ENCODE results near the gene RGS8. TPM values are rescaled to one million over a fixed set of nuclear protein-coding genes. Genes with fewer than 3 reads are reported as not detected.

The RGS8 gene
- total RNA-seq = not detected

- H3K36me3 Mint-ChIP-seq = no peaks in the 10 kb centered on the region
- peaks cover 26 to 33% of the 10 kb centered on the region in 2 donors for H3K27me3 Mint-ChIP-seq
- ATAC-seq = no peak
- no peak for DNase-seq (ENCODE audit: low spot score)
- no peak within 1 kb of the TSS for H3K4me3 Mint-ChIP-seq
- H3K4me1 Mint-ChIP-seq (ENCODE audit: low read depth in 2 of 2) = peaks cover 20 to 24% of the 10 kb centered on the region in 2 donors
- H3K27ac Mint-ChIP-seq = no peak within 1 kb of the TSS
- H3K9me3 Mint-ChIP-seq = no peaks in the 10 kb centered on the region
Measured at GRCh38 chr1:182684116-182684828, at the start of gene RGS8. TSS of gene RGS8 (minus strand) at chr1:182684587. CDS start at chr1:182669649, 14,938 bp downstream.

GRCh38 chr1:182731852-182732575, 47.6 kb upstream of the RGS8 start:
- peaks cover 0 to 6% of the 10 kb centered on the region in 2 donors for H3K4me1 Mint-ChIP-seq (ENCODE audit: low read depth in 2 of 2)
- ATAC-seq = peak in 1 of 2 donors; percentile 59
- no peak for DNase-seq (ENCODE audit: low spot score)
- no peak overlapping the region for H3K4me3 Mint-ChIP-seq
- H3K27ac Mint-ChIP-seq = no peak overlapping the region
- peaks cover 22 to 33% of the 10 kb centered on the region in 2 donors for H3K27me3 Mint-ChIP-seq
- no peaks in the 10 kb centered on the region for H3K9me3 Mint-ChIP-seq
- H3K36me3 Mint-ChIP-seq = no peaks in the 10 kb centered on the region

- peaks cover 20 to 26% of the 10 kb centered on the region in 2 donors for H3K27me3 Mint-ChIP-seq
- no peaks in the 10 kb centered on the region for H3K36me3 Mint-ChIP-seq
- DNase-seq (ENCODE audit: low spot score) = no peak
- no peak overlapping the region for H3K27ac Mint-ChIP-seq
- H3K4me1 Mint-ChIP-seq (ENCODE audit: low read depth in 2 of 2) = peaks cover 0 to 6% of the 10 kb centered on the region in 2 donors
- no peak overlapping the region for H3K4me3 Mint-ChIP-seq
- H3K9me3 Mint-ChIP-seq = no peaks in the 10 kb centered on the region
- ATAC-seq = no peak
Measured at GRCh38 chr1:182726912-182727311, 42.5 kb upstream of the RGS8 start.

- no peaks in the 10 kb centered on the region for H3K36me3 Mint-ChIP-seq
- DNase-seq (ENCODE audit: low spot score) (no peak), ATAC-seq (no peak)
- no peaks in the 10 kb centered on the region for H3K9me3 Mint-ChIP-seq
- no peak overlapping the region for H3K27ac Mint-ChIP-seq
- H3K4me3 Mint-ChIP-seq = no peak overlapping the region
- peaks cover 0 to 12% of the 10 kb centered on the region in 2 donors for H3K4me1 Mint-ChIP-seq (ENCODE audit: low read depth in 2 of 2)
- peaks cover 10 to 20% of the 10 kb centered on the region in 2 donors for H3K27me3 Mint-ChIP-seq
Measured at GRCh38 chr1:182725259-182726255, 41.2 kb upstream of the RGS8 start.

- Mint-ChIP-seq H3K27ac (no peak overlapping the region), H3K9me3 (no peaks in the 10 kb centered on the region), H3K4me3 (no peak overlapping the region), H3K4me1 (ENCODE audit: low read depth in 2 of 2) (peaks cover 0 to 12% of the 10 kb centered on the region in 2 donors), H3K27me3 (peaks cover 11 to 24% of the 10 kb centered on the region in 2 donors), H3K36me3 (no peaks in the 10 kb centered on the region)
- no peak for DNase-seq (ENCODE audit: low spot score)
- no peak for ATAC-seq
Measured at GRCh38 chr1:182724215-182724614, 39.8 kb upstream of the RGS8 start.

GRCh38 chr1:182723200-182723599, 38.8 kb upstream of the RGS8 start:
- H3K36me3 Mint-ChIP-seq = no peaks in the 10 kb centered on the region
- no peak overlapping the region for H3K27ac Mint-ChIP-seq
- peaks cover 14 to 31% of the 10 kb centered on the region in 2 donors for H3K27me3 Mint-ChIP-seq
- no peak for ATAC-seq
- H3K4me3 Mint-ChIP-seq = no peak overlapping the region
- no peak for DNase-seq (ENCODE audit: low spot score)
- H3K9me3 Mint-ChIP-seq = no peaks in the 10 kb centered on the region
- H3K4me1 Mint-ChIP-seq (ENCODE audit: low read depth in 2 of 2) = peaks cover under 1 to 14% of the 10 kb centered on the region in 2 donors

GRCh38 chr1:182721525-182721924, 37.1 kb upstream of the RGS8 start:
- ATAC-seq (no peak), DNase-seq (ENCODE audit: low spot score) (no peak)
- H3K27ac Mint-ChIP-seq = no peak overlapping the region
- H3K9me3 Mint-ChIP-seq = no peaks in the 10 kb centered on the region
- H3K4me1 Mint-ChIP-seq (ENCODE audit: low read depth in 2 of 2) = peaks cover 18 to 25% of the 10 kb centered on the region in 2 donors
- no peaks in the 10 kb centered on the region for H3K36me3 Mint-ChIP-seq
- peaks cover 16 to 34% of the 10 kb centered on the region in 2 donors for H3K27me3 Mint-ChIP-seq
- no peak overlapping the region for H3K4me3 Mint-ChIP-seq

GRCh38 chr1:182720463-182720862, 36.1 kb upstream of the RGS8 start:
- peaks cover 16 to 34% of the 10 kb centered on the region in 2 donors for H3K27me3 Mint-ChIP-seq

GRCh38 chr1:182719553-182719952, 35.2 kb upstream of the RGS8 start:
- Mint-ChIP-seq H3K4me3 (no peak overlapping the region), H3K36me3 (no peaks in the 10 kb centered on the region), H3K4me1 (ENCODE audit: low read depth in 2 of 2) (peaks cover 19 to 25% of the 10 kb centered on the region in 2 donors), H3K27me3 (peaks cover 16 to 32% of the 10 kb centered on the region in 2 donors), H3K9me3 (no peaks in the 10 kb centered on the region), H3K27ac (peak overlapping the region in 1 of 2 donors; percentile 31)
- ATAC-seq (no peak), DNase-seq (ENCODE audit: low spot score) (no peak)

More at GRCh38 chr1:182720463-182720862, 36.1 kb upstream of the RGS8 start:
- Mint-ChIP-seq H3K4me1 (ENCODE audit: low read depth in 2 of 2) (peaks cover 19 to 25% of the 10 kb centered on the region in 2 donors), H3K9me3 (no peaks in the 10 kb centered on the region), H3K36me3 (no peaks in the 10 kb centered on the region), H3K27ac (peak overlapping the region in 1 of 2 donors; percentile 31), H3K4me3 (no peak overlapping the region)
- DNase-seq (ENCODE audit: low spot score) = no peak
- ATAC-seq = no peak

- Mint-ChIP-seq H3K4me1 (ENCODE audit: low read depth in 2 of 2) (peaks cover 27 to 31% of the 10 kb centered on the region in 2 donors), H3K27ac (peak overlapping the region in 1 of 2 donors; percentile 16), H3K9me3 (no peaks in the 10 kb centered on the region), H3K36me3 (no peaks in the 10 kb centered on the region), H3K27me3 (peaks cover 16 to 36% of the 10 kb centered on the region in 2 donors), H3K4me3 (no peak overlapping the region)
- no peak for DNase-seq (ENCODE audit: low spot score)
- ATAC-seq = no peak
Measured at GRCh38 chr1:182718311-182718710, 33.9 kb upstream of the RGS8 start.

- Mint-ChIP-seq H3K27me3 (peaks cover 16 to 32% of the 10 kb centered on the region in 2 donors), H3K4me3 (peak overlapping the region; percentile 32), H3K36me3 (no peaks in the 10 kb centered on the region), H3K9me3 (no peaks in the 10 kb centered on the region), H3K4me1 (ENCODE audit: low read depth in 2 of 2) (peaks cover 25 to 31% of the 10 kb centered on the region in 2 donors), H3K27ac (peak overlapping the region in 1 of 2 donors; percentile 16)
- ATAC-seq (no peak), DNase-seq (ENCODE audit: low spot score) (no peak)
Measured at GRCh38 chr1:182716740-182717720, 32.6 kb upstream of the RGS8 start.

- ATAC-seq (no peak), DNase-seq (ENCODE audit: low spot score) (no peak)
- Mint-ChIP-seq H3K36me3 (no peaks in the 10 kb centered on the region), H3K27ac (no peak overlapping the region), H3K4me1 (ENCODE audit: low read depth in 2 of 2) (peaks cover 16 to 31% of the 10 kb centered on the region in 2 donors), H3K27me3 (peaks cover 16 to 28% of the 10 kb centered on the region in 2 donors), H3K9me3 (no peaks in the 10 kb centered on the region), H3K4me3 (no peak overlapping the region)
Measured at GRCh38 chr1:182715531-182715930, 31.1 kb upstream of the RGS8 start.

All from natural killer cell treated with Interleukin-12 subunit alpha and Interleukin-12 subunit beta and Interleukin-15 and Interleukin-18, amount 100 ng/mL, for 72 hours (primary cell).